GM12892 (cell line): ENCODE data around the gene STPG3.

Experiments
- POLR2A ChIP-seq: IDR thresholded peaks from 2 replicates; pipeline ENCODE4 v1.6.1; 2011; ENCODE audit warnings: low read depth, low read length, control low read depth
- POLR2AphosphoS5 ChIP-seq: IDR thresholded peaks from 2 replicates; pipeline ENCODE4 v1.6.1; 2011; ENCODE audit warnings: low read depth, low read length, control low read depth

DNA sequence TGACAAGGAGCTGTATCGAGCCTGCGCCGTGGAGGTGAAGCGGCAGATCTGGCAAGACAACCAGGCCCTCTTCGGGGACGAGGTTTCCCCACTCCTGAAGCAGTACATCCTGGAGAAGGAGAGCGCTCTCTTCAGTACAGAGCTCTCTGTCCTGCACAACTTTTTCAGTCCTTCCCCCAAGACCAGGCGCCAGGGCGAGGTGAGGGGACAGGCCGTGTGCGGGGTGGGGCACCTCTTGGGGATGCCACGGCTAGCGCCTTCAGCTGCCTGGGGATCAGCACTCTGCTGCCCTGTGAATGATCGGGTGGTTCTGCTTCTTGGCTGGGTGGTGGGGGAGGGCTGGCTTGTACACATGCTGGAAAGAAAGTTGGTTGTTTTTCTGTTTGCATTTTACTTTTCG, 5.8 kb downstream of the STPG3 start:
- TF ChIP-seq POLR2AphosphoS5 (no peak), POLR2A (no peak)
